Motor neuron (in vitro differentiated cells): ENCODE data around the gene CTSH. TPM values are rescaled to one million over a fixed set of nuclear protein-coding genes. Genes with fewer than 3 reads are reported as not detected.

Source experiments
- ATAC-seq, 8 experiments: fragments of 200-7000 bp; cut with Tn5 transposase; replicated peaks in 6 of 8; 2 replicates each; pipeline ENCODE4 v1.8.0; 2021; ENCODE audit warnings: mild to moderate bottlenecking in 8 of 8, moderate library complexity in 8 of 8
- H3K27ac ChIP-seq, 2 donors: fragments of 250-450 bp; sonication (Bioruptor Pico); 2 replicates each; pipeline ENCODE4 v1.9.0; 2021; ENCODE audit warnings: antibody characterized with exemption in 2 of 2, mild to moderate bottlenecking in 2 of 2, moderate library complexity in 1 of 2
- H3K4me1 ChIP-seq, 2 donors: fragments of 250-450 bp; sonication (Bioruptor Pico); replicated peaks in 1 of 2; 2 replicates each; pipeline ENCODE4 v1.6.1; 2021; ENCODE audit warnings: antibody characterized with exemption in 2 of 2, mild to moderate bottlenecking in 2 of 2, moderate library complexity in 1 of 2
- H3K4me3 ChIP-seq, 5 donors: fragments of 250-450 bp; sonication (Bioruptor Pico); 2 replicates each; pipeline ENCODE4 v1.9.0; 2021; ENCODE audit warnings: antibody characterized with exemption in 5 of 5, mild to moderate bottlenecking in 5 of 5, moderate library complexity in 4 of 5
- WGBS, 10 experiments: fragments of 450-650 bp; shearing (Covaris generic); methylation state at CpG; one replicate each; pipeline ENCODE4 v1.0.0; 2022; 5-methylcytosine and 5-hydroxymethylcytosine counted together
- in situ Hi-C, 9 experiments: fragments of 400-800 bp; cut with MboI; loops; one replicate each; pipeline ENCODE4 v1.15.0; 2021; ENCODE audit warnings: low sequenced_read_pairs in 9 of 9, low pct_unique_long_range_greater_than_20kb in 2 of 9; ENCODE audit not compliant: unreplicated experiment in 9 of 9
- total RNA-seq, 8 experiments: library from RNA; unstranded; fragments of 300-600 nt; gene quantifications; 2 replicates each; pipeline versions ENCODE4 v1.2.3 to v1.2.4, GENCODE V29; 2022

CTSH gene
- total RNA-seq, 8 experiments from 2014 or later = 2.0 to 98.2 (median 4.7) TPM

- ATAC-seq = no peak
- H3K4me1 ChIP-seq = no peaks in the 10 kb centered on the region
- in situ Hi-C loops = loop anchor here in 1 of 9 experiments (25.0 kb wide), 1 partner anchor 92 kb away; no protein-coding TSS in a partner anchor
- H3K4me3 ChIP-seq = no peak overlapping the region
- 54 to 100% (median 77%) methylated on average over 1 to 5 of the region's 5 CpGs for WGBS, 10 experiments
- no peak overlapping the region for H3K27ac ChIP-seq
Observed at GRCh38 chr15:78969687-78970349, 25.0 kb upstream of the CTSH start.

- Histone ChIP-seq H3K4me3 (no peak overlapping the region), H3K4me1 (no peaks in the 10 kb centered on the region), H3K27ac (no peak overlapping the region)
- no peak for ATAC-seq
- 63 to 98% (median 91%) methylated on average over 2 to 5 of the region's 5 CpGs for WGBS, 10 experiments
- in situ Hi-C loops = loop anchor here in 1 of 9 experiments (25.0 kb wide), 1 partner anchor 94 kb away; no protein-coding TSS in a partner anchor
Observed at GRCh38 chr15:78968539-78969271, 23.9 kb upstream of the CTSH start.

- in situ Hi-C loops = loop anchor here in 1 of 9 experiments (25.0 kb wide), 1 partner anchor 94 kb away; no protein-coding TSS in a partner anchor
- no peak for ATAC-seq
- Histone ChIP-seq H3K4me3 (no peak overlapping the region), H3K27ac (no peak overlapping the region), H3K4me1 (peaks cover 0 to 2% of the 10 kb centered on the region in 2 donors)
- 0 to 70% (median 70%) methylated on average over 1 to 2 of the region's 2 CpGs; no CpG with 5 or more reads in 7 of the 10 experiments for WGBS, 10 experiments
Observed at GRCh38 chr15:78968114-78968513, 23.3 kb upstream of the CTSH start.

- no peak for ATAC-seq
- H3K4me3 ChIP-seq = no peak overlapping the region
- H3K4me1 ChIP-seq = peaks cover 0 to 2% of the 10 kb centered on the region in 2 donors
- WGBS, 10 experiments = 0 to 92% (median 78%) methylated on average over 1 to 3 of the region's 6 CpGs; no CpG with 5 or more reads in 5 of the 10 experiments
- in situ Hi-C loops = loop anchor here in 1 of 9 experiments (25.0 kb wide), 1 partner anchor 102 kb away; no protein-coding TSS in a partner anchor
- H3K27ac ChIP-seq = no peak overlapping the region
Observed at GRCh38 chr15:78960308-78960707, 15.5 kb upstream of the CTSH start.

- no peak overlapping the region for H3K4me3 ChIP-seq
- no peak for ATAC-seq
- 65 to 97% (median 80%) methylated on average over 2 to 6 of the region's 10 CpGs; no CpG with 5 or more reads in 2 of the 10 experiments for WGBS, 10 experiments
- H3K27ac ChIP-seq = no peak overlapping the region
- peaks cover 0 to 2% of the 10 kb centered on the region in 2 donors for H3K4me1 ChIP-seq
- in situ Hi-C loops = loop anchor here in 1 of 9 experiments (25.0 kb wide), 1 partner anchor 103 kb away; no protein-coding TSS in a partner anchor
Observed at GRCh38 chr15:78959360-78959759, 14.5 kb upstream of the CTSH start.

- ATAC-seq = no peak
- Histone ChIP-seq H3K4me3 (no peak overlapping the region), H3K27ac (no peak overlapping the region), H3K4me1 (no peaks in the 10 kb centered on the region)
- in situ Hi-C loops = loop anchor here in 1 of 9 experiments (25.0 kb wide), 1 partner anchor 105 kb away; no protein-coding TSS in a partner anchor
- 63 to 100% (median 77%) methylated on average over 2 to 7 of the region's 9 CpGs; no CpG with 5 or more reads in 6 of the 10 experiments for WGBS, 10 experiments
Observed at GRCh38 chr15:78957416-78958093, 12.7 kb upstream of the CTSH start.

- Histone ChIP-seq H3K4me3 (no peak overlapping the region), H3K4me1 (no peaks in the 10 kb centered on the region), H3K27ac (no peak overlapping the region)
- no peak for ATAC-seq
- in situ Hi-C loops = loop anchor here in 1 of 9 experiments (25.0 kb wide), 1 partner anchor 105 kb away; no protein-coding TSS in a partner anchor
- WGBS, 10 experiments = 0 to 83% (median 40%) methylated on average over 1 of the region's 1 CpG; no CpG with 5 or more reads in 2 of the 10 experiments
Observed at GRCh38 chr15:78956937-78957336, 12.1 kb upstream of the CTSH start.

- Histone ChIP-seq H3K27ac (no peak overlapping the region), H3K4me1 (no peaks in the 10 kb centered on the region), H3K4me3 (no peak overlapping the region)
- no peak for ATAC-seq
- WGBS, 10 experiments = 61 to 100% (median 92%) methylated on average over 1 to 5 of the region's 5 CpGs
- in situ Hi-C loops = loop anchor here in 1 of 9 experiments (25.0 kb wide), 1 partner anchor 107 kb away; no protein-coding TSS in a partner anchor
Observed at GRCh38 chr15:78955355-78955754, 10.5 kb upstream of the CTSH start.

- 41 to 100% (median 87%) methylated on average over 1 to 4 of the region's 4 CpGs; no CpG with 5 or more reads in 3 of the 10 experiments for WGBS, 10 experiments
- in situ Hi-C loops = loop anchor here in 1 of 9 experiments (25.0 kb wide), 1 partner anchor 110 kb away; no protein-coding TSS in a partner anchor
- no peak overlapping the region for H3K4me3 ChIP-seq
- H3K4me1 ChIP-seq = no peaks in the 10 kb centered on the region
- ATAC-seq = peak in 3 of 8 experiments; percentile 41 to 88 (median 68)
- H3K27ac ChIP-seq = no peak overlapping the region
Observed at GRCh38 chr15:78951841-78952238, 7.0 kb upstream of the CTSH start.

GRCh38 chr15:78950902-78951840, 6.3 kb upstream of the CTSH start:
- Histone ChIP-seq H3K4me1 (no peaks in the 10 kb centered on the region), H3K27ac (no peak overlapping the region), H3K4me3 (no peak overlapping the region)
- WGBS, 10 experiments = 21 to 81% (median 66%) methylated on average over 2 to 10 of the region's 10 CpGs
- peak in 5 of 8 experiments; percentile 46 to 89 (median 71) for ATAC-seq
- in situ Hi-C loops = loop anchor here in 1 of 9 experiments (25.0 kb wide), 1 partner anchor 111 kb away; no protein-coding TSS in a partner anchor

GRCh38 chr15:78950343-78950742, 5.5 kb upstream of the CTSH start:
- Histone ChIP-seq H3K4me3 (no peak overlapping the region), H3K27ac (no peak overlapping the region), H3K4me1 (no peaks in the 10 kb centered on the region)
- no peak for ATAC-seq
- in situ Hi-C loops = loop anchor here in 1 of 9 experiments (25.0 kb wide), 1 partner anchor 112 kb away; no protein-coding TSS in a partner anchor
- 61 to 100% (median 86%) methylated on average over 2 to 5 of the region's 9 CpGs; no CpG with 5 or more reads in 4 of the 10 experiments for WGBS, 10 experiments
